ENCODE results near the gene PIGL.

- TF ChIP-seq CTCF (IDR thresholded peaks at IDR 0.05) (no peak), ZFX (IDR thresholded peaks at IDR 0.05; ENCODE audit: borderline replicate concordance) (no peak)
Observed at GRCh38 chr17:16199093-16199492, 17.9 kb upstream of the PIGL start.
